HepG2 (cell line): ENCODE measurements around the gene RPL3.

Experiments used
- CTCF ChIP-seq: sonication (generic); formaldehyde crosslinking; IDR thresholded peaks from 2 replicates; pipeline ENCODE4 v1.5.0; 2020; ENCODE audit warnings: mild to moderate bottlenecking, missing genetic modification reagents, moderate library complexity
- NFYB ChIP-seq: sonication (generic); formaldehyde crosslinking; IDR thresholded peaks from 2 replicates; pipeline ENCODE4 v1.4.0; 2020; ENCODE audit warnings: missing genetic modification reagents
- SOX6 ChIP-seq, 2 experiments: fragments of 450-650 bp in 1 of 2; sonication (generic) in 1 of 2; formaldehyde crosslinking in 1 of 2; IDR thresholded peaks; 2 replicates each; pipeline versions ENCODE4 v1.4.0 to v1.6.1; 2017 to 2020; ENCODE audit warnings: antibody characterized with exemption in 1 of 2, mild to moderate bottlenecking in 1 of 2, missing genetic modification reagents in 1 of 2
- SRF ChIP-seq: IDR thresholded peaks from 2 replicates; pipeline ENCODE4 v1.6.1; 2011; ENCODE audit warnings: mild to moderate bottlenecking, low read depth, low read length, moderate library complexity
- ZBTB40 ChIP-seq, 2 experiments: fragments of 450-650 bp in 1 of 2; sonication (generic) in 1 of 2; formaldehyde crosslinking in 1 of 2; IDR thresholded peaks; 2 replicates each; pipeline versions ENCODE4 v1.6.1 to v1.8.0; 2016 to 2022; ENCODE audit warnings: antibody characterized with exemption in 1 of 2, mild to moderate bottlenecking in 1 of 2, missing genetic modification reagents in 1 of 2
- ZZZ3 ChIP-seq: sonication (generic); formaldehyde crosslinking; IDR thresholded peaks from 2 replicates; pipeline ENCODE4 v1.4.0; 2020; ENCODE audit warnings: missing genetic modification reagents, mild to moderate bottlenecking, borderline replicate concordance

- TF ChIP-seq ZZZ3 (no peak), NFYB (no peak), CTCF (CRISPR knock-in tag) (no peak), SRF (no peak), ZBTB40 (IDR thresholded peaks at IDR 0.05) (no peak), ZBTB40 (CRISPR knock-in tag; IDR thresholded peaks at IDR 0.05) (no peak), SOX6 (IDR thresholded peaks at IDR 0.05) (no peak), SOX6 (CRISPR knock-in tag; IDR thresholded peaks at IDR 0.05) (no peak)
These were observed 49.1 kb downstream of the RPL3 start for GRCh38 chr22:39270280-39270679.
